ENCODE results near the gene TEX261. TPM values are rescaled to one million over a fixed set of nuclear protein-coding genes. Genes with fewer than 3 reads are reported as not detected.

TEX261 gene
- total and polyA plus RNA-seq, 12 donors, result 17.9 to 96.6 (median 49.5) TPM

DNA sequence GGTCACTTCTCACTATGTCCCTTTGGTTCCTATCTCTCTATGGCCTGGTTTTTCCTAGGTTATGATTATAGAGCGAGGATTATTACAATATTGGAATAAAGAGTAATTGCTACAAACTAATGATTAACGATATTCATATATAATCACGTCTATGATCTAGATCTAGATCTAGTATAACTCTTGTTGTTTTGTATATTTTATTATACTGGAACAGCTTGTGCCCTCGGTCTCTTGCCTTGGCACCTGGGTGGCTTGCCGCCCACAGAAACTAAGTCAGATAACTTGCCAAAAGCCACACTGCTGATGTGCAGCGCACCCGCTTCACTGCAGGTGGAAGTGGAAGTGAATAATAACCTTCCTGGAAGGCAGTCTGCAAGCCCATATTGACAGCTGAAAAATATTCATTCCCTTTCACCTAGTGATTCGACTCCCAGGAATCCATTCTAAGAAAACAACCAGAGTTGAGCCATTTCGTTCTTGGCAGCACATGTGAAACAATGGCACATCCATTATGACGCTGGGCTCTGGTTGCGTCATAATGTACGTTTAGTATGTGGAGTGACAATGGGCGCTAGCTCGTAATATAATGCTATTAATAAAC, 17.0 kb downstream of the TEX261 start:
- WGBS, 4 donors, result 18 to 20% (median 19%) methylated on average over 14 of the region's 14 CpGs
- intact Hi-C loops (cut with DNase I), result no loop called here
- no peaks in the 10 kb centered on the region for H3K9me3 ChIP-seq (replicated peaks in 1 of 3)
- H3K36me3 ChIP-seq (replicated peaks in 1 of 2), result no peaks in the 10 kb centered on the region
- peak overlapping the region in 3 of 4 donors; percentile 16 to 59 (median 53) for H3K4me3 ChIP-seq
- peak in 6 of 7 donors; percentile 50 to 81 (median 60) for DNase-seq
- TF ChIP-seq CTCF (IDR thresholded peaks at IDR 0.05), result peak in 1 of 6 experiments; percentile 17
- no peak for TF ChIP-seq POLR2A (IDR thresholded peaks at IDR 0.05)
- H3K4me1 ChIP-seq (replicated peaks in 1 of 2), result peaks cover 10 to 16% of the 10 kb centered on the region in 2 donors
- no peaks in the 10 kb centered on the region for H3K27me3 ChIP-seq
- H3K27ac ChIP-seq, result peak overlapping the region; percentile 61 to 97 (median 89)

DNA sequence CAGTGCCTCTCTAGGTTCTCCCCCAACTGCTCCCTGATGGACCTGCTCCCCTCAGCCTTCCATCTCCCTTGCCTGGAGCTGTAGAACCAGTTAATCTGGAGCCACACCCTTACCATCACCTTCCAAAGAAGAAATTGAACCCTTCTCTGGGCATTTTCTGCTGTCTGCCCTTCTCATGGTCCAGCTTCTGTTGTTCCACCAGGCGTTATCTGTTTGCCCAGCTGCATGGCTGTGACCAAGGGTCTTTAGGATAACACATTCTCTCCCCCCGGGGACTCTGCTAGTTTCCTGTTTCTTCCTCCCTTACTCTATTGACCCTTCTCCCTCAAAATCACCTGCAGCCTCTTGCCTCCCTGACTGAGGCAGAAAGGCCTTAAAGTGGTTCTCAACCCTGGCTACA, 19.4 kb downstream of the TEX261 start:
- peak in 1 of 7 donors; percentile 10 for DNase-seq
- no peaks in the 10 kb centered on the region for H3K27me3 ChIP-seq
- intact Hi-C loops (cut with DNase I), result no loop called here
- TF ChIP-seq CTCF (IDR thresholded peaks at IDR 0.05) (no peak), POLR2A (IDR thresholded peaks at IDR 0.05) (no peak)
- no peaks in the 10 kb centered on the region for H3K9me3 ChIP-seq (replicated peaks in 1 of 3)
- H3K27ac ChIP-seq, result no peak overlapping the region
- no peaks in the 10 kb centered on the region for H3K36me3 ChIP-seq (replicated peaks in 1 of 2)
- H3K4me3 ChIP-seq, result no peak overlapping the region
- WGBS, 4 donors, result 84 to 93% (median 86%) methylated on average over 2 of the region's 2 CpGs
- peaks cover 10 to 16% of the 10 kb centered on the region in 2 donors for H3K4me1 ChIP-seq (replicated peaks in 1 of 2)

- peak in 1 of 7 donors; percentile 8 for DNase-seq
These were observed 20.1 kb downstream of the TEX261 start for GRCh38 chr2:70974592-70974991.

GRCh38 chr2:70967189-70967588, 27.5 kb downstream of the TEX261 start:
- no peak overlapping the region for H3K4me3 ChIP-seq
- intact Hi-C loops (cut with DNase I), result no loop called here
- 61 to 68% (median 64%) methylated on average over 4 of the region's 4 CpGs for WGBS, 4 donors
- no peaks in the 10 kb centered on the region for H3K9me3 ChIP-seq (replicated peaks in 1 of 3)
- DNase-seq, result no peak
- H3K27me3 ChIP-seq, result no peaks in the 10 kb centered on the region
- H3K36me3 ChIP-seq (replicated peaks in 1 of 2), result no peaks in the 10 kb centered on the region
- H3K4me1 ChIP-seq (replicated peaks in 1 of 2), result peaks cover 0 to 6% of the 10 kb centered on the region in 2 donors
- no peak overlapping the region for H3K27ac ChIP-seq
- TF ChIP-seq POLR2A (IDR thresholded peaks at IDR 0.05) (no peak), CTCF (IDR thresholded peaks at IDR 0.05) (no peak)

More at GRCh38 chr2:70974592-70974991, 20.1 kb downstream of the TEX261 start:
- WGBS, 4 donors, result 96 to 100% (median 98%) methylated on average over 3 of the region's 3 CpGs
- no peak overlapping the region for H3K27ac ChIP-seq
- intact Hi-C loops (cut with DNase I), result no loop called here
- H3K9me3 ChIP-seq (replicated peaks in 1 of 3), result no peaks in the 10 kb centered on the region
- peaks cover 10 to 16% of the 10 kb centered on the region in 2 donors for H3K4me1 ChIP-seq (replicated peaks in 1 of 2)
- no peaks in the 10 kb centered on the region for H3K27me3 ChIP-seq
- H3K4me3 ChIP-seq, result no peak overlapping the region
- H3K36me3 ChIP-seq (replicated peaks in 1 of 2), result no peaks in the 10 kb centered on the region
- TF ChIP-seq CTCF (IDR thresholded peaks at IDR 0.05) (no peak), POLR2A (IDR thresholded peaks at IDR 0.05) (no peak)

All from adrenal gland (tissue), 12 donors.